ENCODE measurements around the gene SESN2. TPM values are rescaled to one million over a fixed set of nuclear protein-coding genes. Genes with fewer than 3 reads are reported as not detected.

The SESN2 gene
- total and polyA plus RNA-seq, 7 donors, result 8.1 to 34.9 (median 12.4) TPM

GRCh38 chr1:28329395-28330153, 70.3 kb downstream of the SESN2 start:
- Histone ChIP-seq H3K4me1 (peaks cover 5% of the 10 kb centered on the region), H3K27ac (peak overlapping the region; percentile 93), H3K9me3 (no peaks in the 10 kb centered on the region), H3K36me3 (ENCODE audit: insufficient read depth in 1 of 2, low read depth in 1 of 2) (peaks cover 5 to 42% of the 10 kb centered on the region in 2 donors), H3K4me3 (peak overlapping the region; percentile 80), H3K27me3 (ENCODE audit: insufficient read depth in 3 of 3, low read length in 2 of 3) (no peaks in the 10 kb centered on the region)
- TF ChIP-seq CTCF (IDR thresholded peaks at IDR 0.05), result no peak
- WGBS, 3 donors, result 40 to 43% (median 42%) methylated on average over 29 of the region's 29 CpGs
- DNase-seq (peak; percentile 25 to 68), ATAC-seq (peak; percentile 41 to 66 (median 46))
- intact Hi-C loops (cut with DNase I), result loop anchor here (5.0 kb wide), 2 partner anchors 67 to 82 kb away; no protein-coding TSS in a partner anchor

Other genes starting within 250 kb of the SESN2 start
- gene EYA3, start 170.9 kb upstream of the SESN2 start, total RNA-seq, result 10 to 100 TPM; 13.1 to 15.3 (median 14.0) TPM
- gene EYA3, start 170.9 kb upstream of the SESN2 start, polyA plus RNA-seq, result 10 to 100 TPM in 1 of 3 donors, 1 to 10 TPM in 2; 3.6 to 10.8 (median 5.1) TPM
- gene PTAFR, start 82.8 kb upstream of the SESN2 start, total RNA-seq, result 1 to 10 TPM in 3 of 4 donors, under 1 TPM in 1; 0.92 to 1.4 (median 1.2) TPM
- under 1 TPM; 0.31 to 0.90 (median 0.49) TPM for gene PTAFR, start 82.8 kb upstream of the SESN2 start, polyA plus RNA-seq
- 10 to 100 TPM; 46.6 to 64.0 (median 53.5) TPM for gene DNAJC8, start 26.5 kb upstream of the SESN2 start, total RNA-seq
- gene DNAJC8, start 26.5 kb upstream of the SESN2 start, polyA plus RNA-seq, result 100 to 1,000 TPM in 1 of 3 donors, 10 to 100 TPM in 2; 67.8 to 116 (median 85.5) TPM
- gene ATP5IF1, start 23.4 kb upstream of the SESN2 start, total RNA-seq, result 100 to 1,000 TPM; 124 to 295 (median 217) TPM
- 100 to 1,000 TPM; 125 to 332 (median 293) TPM for gene ATP5IF1, start 23.4 kb upstream of the SESN2 start, polyA plus RNA-seq
- gene MED18, start 69.5 kb downstream of the SESN2 start, total RNA-seq, result 10 to 100 TPM in 3 of 4 donors, 1 to 10 TPM in 1; 9.8 to 12.5 (median 11.7) TPM
- 10 to 100 TPM in 2 of 3 donors, 1 to 10 TPM in 1; 6.6 to 20.5 (median 17.7) TPM for gene MED18, start 69.5 kb downstream of the SESN2 start, polyA plus RNA-seq
- gene PHACTR4, start 110.2 kb downstream of the SESN2 start, total RNA-seq, result 10 to 100 TPM; 21.6 to 41.8 (median 29.8) TPM
- 10 to 100 TPM; 11.7 to 25.1 (median 19.9) TPM for gene PHACTR4, start 110.2 kb downstream of the SESN2 start, polyA plus RNA-seq
- 10 to 100 TPM in 2 of 4 donors, 1 to 10 TPM in 2; 7.0 to 20.8 (median 9.2) TPM for gene RCC1, start 246.5 kb downstream of the SESN2 start, total RNA-seq
- gene RCC1, start 246.5 kb downstream of the SESN2 start, polyA plus RNA-seq, result 10 to 100 TPM; 14.0 to 81.6 (median 17.4) TPM